ENCODE measurements around the gene RAB34.

The RAB34 gene

DNA sequence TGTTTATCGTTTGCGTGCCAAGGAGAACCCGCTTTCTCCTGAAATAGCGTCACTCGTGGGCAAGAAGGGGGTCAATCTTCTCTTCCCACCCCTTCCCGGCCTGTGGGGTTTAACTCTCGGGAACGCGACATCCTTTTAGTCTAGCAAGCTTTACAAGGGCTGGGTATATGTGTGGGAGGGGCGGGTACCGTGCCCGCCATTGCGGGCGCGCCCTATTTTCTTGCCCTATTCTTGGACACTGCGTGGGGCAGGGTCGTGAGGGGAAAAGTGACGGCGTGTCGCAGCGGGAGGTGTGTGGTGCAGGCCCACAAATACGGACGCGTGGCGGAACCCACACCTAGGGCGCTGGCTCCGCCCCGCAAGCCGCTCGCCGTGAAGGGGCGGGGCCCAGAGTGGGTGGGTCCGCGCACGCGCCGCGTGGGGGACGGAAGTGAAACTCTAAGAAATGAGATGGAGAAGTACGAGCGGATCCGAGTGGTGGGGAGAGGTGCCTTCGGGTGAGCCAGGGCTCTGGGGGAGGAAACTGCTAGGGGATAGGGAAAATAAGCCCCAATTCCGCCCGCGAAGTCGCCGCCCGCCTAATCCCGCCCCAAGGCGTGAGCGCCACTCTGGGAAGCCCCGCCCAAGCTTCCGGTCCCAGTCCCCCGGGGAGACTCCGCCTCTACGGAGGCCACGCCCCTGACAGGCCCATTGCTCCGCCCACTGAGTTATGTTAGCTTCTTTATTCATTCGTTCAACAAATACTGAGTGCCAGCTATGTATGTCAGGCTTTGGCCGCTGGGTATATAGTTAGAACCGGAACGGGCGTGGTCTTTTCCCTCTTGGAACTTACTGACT, 10.9 kb upstream of the RAB34 start, which contains the start of gene NEK8 (continued):
- TF ChIP-seq ZNF394 (tag by site-specific recombination; IDR thresholded peaks at IDR 0.05; ENCODE audit: borderline replicate concordance) (no peak), SP2 (tag by site-specific recombination; IDR thresholded peaks at IDR 0.05) (peak; percentile 93), SP3 (tag by site-specific recombination; IDR thresholded peaks at IDR 0.05) (peak; percentile 98), ZNF121 (tag by site-specific recombination; IDR thresholded peaks at IDR 0.05) (peak; percentile 54; the same call in 1 of the 2 replicates), ZNF704 (tag by site-specific recombination; IDR thresholded peaks at IDR 0.05) (no peak), ZNF548 (tag by site-specific recombination; IDR thresholded peaks at IDR 0.05) (no peak), ZNF362 (tag by site-specific recombination; IDR thresholded peaks at IDR 0.05) (no peak), ZNF175 (tag by site-specific recombination; IDR thresholded peaks at IDR 0.05) (no peak), ZNF501 (tag by site-specific recombination; IDR thresholded peaks at IDR 0.05) (peak; percentile 47; the same call in 1 of the 2 replicates), ZNF658 (tag by site-specific recombination; IDR thresholded peaks at IDR 0.05) (no peak), ZNF132 (tag by site-specific recombination; IDR thresholded peaks at IDR 0.05; ENCODE audit: borderline replicate concordance) (no peak), ZNF677 (tag by site-specific recombination; IDR thresholded peaks at IDR 0.05) (no peak), ZNF529 (tag by site-specific recombination; IDR thresholded peaks at IDR 0.05; ENCODE audit: insufficient replicate concordance) (no peak), ZBTB21 (tag by site-specific recombination; IDR thresholded peaks at IDR 0.05) (peak; percentile 28; the same call in 1 of the 2 replicates), KLF10 (tag by site-specific recombination; IDR thresholded peaks at IDR 0.05) (peak; percentile 81)
- TF ChIP-seq, protein P1, sequence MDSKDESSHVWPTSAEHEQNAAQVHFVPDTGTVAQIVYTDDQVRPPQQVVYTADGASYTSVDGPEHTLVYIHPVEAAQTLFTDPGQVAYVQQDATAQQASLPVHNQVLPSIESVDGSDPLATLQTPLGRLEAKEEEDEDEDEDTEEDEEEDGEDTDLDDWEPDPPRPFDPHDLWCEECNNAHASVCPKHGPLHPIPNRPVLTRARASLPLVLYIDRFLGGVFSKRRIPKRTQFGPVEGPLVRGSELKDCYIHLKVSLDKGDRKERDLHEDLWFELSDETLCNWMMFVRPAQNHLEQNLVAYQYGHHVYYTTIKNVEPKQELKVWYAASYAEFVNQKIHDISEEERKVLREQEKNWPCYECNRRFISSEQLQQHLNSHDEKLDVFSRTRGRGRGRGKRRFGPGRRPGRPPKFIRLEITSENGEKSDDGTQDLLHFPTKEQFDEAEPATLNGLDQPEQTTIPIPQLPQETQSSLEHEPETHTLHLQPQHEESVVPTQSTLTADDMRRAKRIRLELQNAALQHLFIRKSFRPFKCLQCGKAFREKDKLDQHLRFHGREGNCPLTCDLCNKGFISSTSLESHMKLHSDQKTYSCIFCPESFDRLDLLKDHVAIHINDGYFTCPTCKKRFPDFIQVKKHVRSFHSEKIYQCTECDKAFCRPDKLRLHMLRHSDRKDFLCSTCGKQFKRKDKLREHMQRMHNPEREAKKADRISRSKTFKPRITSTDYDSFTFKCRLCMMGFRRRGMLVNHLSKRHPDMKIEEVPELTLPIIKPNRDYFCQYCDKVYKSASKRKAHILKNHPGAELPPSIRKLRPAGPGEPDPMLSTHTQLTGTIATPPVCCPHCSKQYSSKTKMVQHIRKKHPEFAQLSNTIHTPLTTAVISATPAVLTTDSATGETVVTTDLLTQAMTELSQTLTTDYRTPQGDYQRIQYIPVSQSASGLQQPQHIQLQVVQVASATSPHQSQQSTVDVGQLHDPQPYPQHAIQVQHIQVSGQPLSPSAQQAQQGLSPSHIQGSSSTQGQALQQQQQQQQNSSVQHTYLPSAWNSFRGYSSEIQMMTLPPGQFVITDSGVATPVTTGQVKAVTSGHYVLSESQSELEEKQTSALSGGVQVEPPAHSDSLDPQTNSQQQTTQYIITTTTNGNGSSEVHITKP (tag by site-specific recombination; IDR thresholded peaks at IDR 0.05), result peak; percentile 29

GRCh38 chr17:28726627-28727491, 9.2 kb upstream of the RAB34 start:
- POLR2A ChIA-PET, result interaction anchor here (0.6 to 6.7 kb wide), 36 partner anchors 7 to 834 kb away, joined by 3 to 448 read pairs (median 7); partner anchors contain the start of genes BLTP2, DHRS13, FAM222B and FLOT2
- Histone ChIP-seq H3K4me3 (ENCODE audit: low read depth, low read length) (peak overlapping the region; percentile 55), H3K36me3 (ENCODE audit: control insufficient read depth in 2 of 2, insufficient read depth in 1 of 2, low read length in 2 of 2) (peaks cover 14 to 34% of the 10 kb centered on the region in 2 experiments), H3K4me1 (ENCODE audit: control insufficient read depth, insufficient read depth, low read length) (peaks cover 9% of the 10 kb centered on the region; the same call in 1 of the 2 replicates), H3K27ac (ENCODE audit: extremely low read depth, low read depth, low read length) (peak overlapping the region; percentile 81), H3K9me3 (ENCODE audit: control insufficient read depth, insufficient read depth, low read depth, low read length) (no peaks in the 10 kb centered on the region)
- CTCF ChIA-PET, result interaction anchor here (0.5 to 13.6 kb wide), 56 partner anchors 8 to 1027 kb away, joined by 3 to 445 read pairs (median 6); partner anchors contain the start of genes BLTP2, DHRS13, FLOT2 and PHF12
- TF ChIP-seq, protein P2, sequence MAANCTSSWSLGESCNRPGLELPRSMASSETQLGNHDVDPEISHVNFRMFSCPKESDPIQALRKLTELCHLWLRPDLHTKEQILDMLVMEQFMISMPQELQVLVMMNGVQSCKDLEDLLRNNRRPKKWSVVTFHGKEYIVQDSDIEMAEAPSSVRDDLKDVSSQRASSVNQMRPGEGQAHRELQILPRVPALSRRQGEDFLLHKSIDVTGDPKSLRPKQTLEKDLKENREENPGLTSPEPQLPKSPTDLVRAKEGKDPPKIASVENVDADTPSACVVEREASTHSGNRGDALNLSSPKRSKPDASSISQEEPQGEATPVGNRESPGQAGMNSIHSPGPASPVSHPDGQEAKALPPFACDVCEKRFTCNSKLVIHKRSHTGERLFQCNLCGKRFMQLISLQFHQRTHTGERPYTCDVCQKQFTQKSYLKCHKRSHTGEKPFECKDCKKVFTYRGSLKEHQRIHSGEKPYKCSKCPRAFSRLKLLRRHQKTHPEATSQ (tag by site-specific recombination; IDR thresholded peaks at IDR 0.05), result no peak
- TF ChIP-seq, protein P3, sequence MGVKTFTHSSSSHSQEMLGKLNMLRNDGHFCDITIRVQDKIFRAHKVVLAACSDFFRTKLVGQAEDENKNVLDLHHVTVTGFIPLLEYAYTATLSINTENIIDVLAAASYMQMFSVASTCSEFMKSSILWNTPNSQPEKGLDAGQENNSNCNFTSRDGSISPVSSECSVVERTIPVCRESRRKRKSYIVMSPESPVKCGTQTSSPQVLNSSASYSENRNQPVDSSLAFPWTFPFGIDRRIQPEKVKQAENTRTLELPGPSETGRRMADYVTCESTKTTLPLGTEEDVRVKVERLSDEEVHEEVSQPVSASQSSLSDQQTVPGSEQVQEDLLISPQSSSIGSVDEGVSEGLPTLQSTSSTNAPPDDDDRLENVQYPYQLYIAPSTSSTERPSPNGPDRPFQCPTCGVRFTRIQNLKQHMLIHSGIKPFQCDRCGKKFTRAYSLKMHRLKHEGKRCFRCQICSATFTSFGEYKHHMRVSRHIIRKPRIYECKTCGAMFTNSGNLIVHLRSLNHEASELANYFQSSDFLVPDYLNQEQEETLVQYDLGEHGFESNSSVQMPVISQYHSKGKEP (tag by site-specific recombination; IDR thresholded peaks at IDR 0.05), result peak; percentile 5; the same call in 1 of the 2 replicates
- TF ChIP-seq ZNF529 (tag by site-specific recombination; IDR thresholded peaks at IDR 0.05; ENCODE audit: insufficient replicate concordance) (no peak), GLI2 (tag by site-specific recombination; IDR thresholded peaks at IDR 0.05; ENCODE audit: borderline replicate concordance, low read depth) (no peak), ZNF335 (tag by site-specific recombination; conservative IDR thresholded peaks at IDR 0.05) (peak; percentile 80), ZNF292 (tag by site-specific recombination; IDR thresholded peaks at IDR 0.05; ENCODE audit: borderline replicate concordance, low read depth) (no peak), ZNF677 (tag by site-specific recombination; IDR thresholded peaks at IDR 0.05) (no peak)
- TF ChIP-seq, protein P4, sequence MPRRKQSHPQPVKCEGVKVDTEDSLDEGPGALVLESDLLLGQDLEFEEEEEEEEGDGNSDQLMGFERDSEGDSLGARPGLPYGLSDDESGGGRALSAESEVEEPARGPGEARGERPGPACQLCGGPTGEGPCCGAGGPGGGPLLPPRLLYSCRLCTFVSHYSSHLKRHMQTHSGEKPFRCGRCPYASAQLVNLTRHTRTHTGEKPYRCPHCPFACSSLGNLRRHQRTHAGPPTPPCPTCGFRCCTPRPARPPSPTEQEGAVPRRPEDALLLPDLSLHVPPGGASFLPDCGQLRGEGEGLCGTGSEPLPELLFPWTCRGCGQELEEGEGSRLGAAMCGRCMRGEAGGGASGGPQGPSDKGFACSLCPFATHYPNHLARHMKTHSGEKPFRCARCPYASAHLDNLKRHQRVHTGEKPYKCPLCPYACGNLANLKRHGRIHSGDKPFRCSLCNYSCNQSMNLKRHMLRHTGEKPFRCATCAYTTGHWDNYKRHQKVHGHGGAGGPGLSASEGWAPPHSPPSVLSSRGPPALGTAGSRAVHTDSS (tag by site-specific recombination; IDR thresholded peaks at IDR 0.05), result peak; percentile 77

Data from HEK293 (cell line).